Measurements from ENCODE around the gene UNC5A. TPM values are rescaled to one million over a fixed set of nuclear protein-coding genes. Genes with fewer than 3 reads are reported as not detected.

UNC5A gene
- total and polyA plus RNA-seq, 2 of the 8 experiments (the other 6 are each of a cell fraction or from before 2014, with no cell fraction given): 4.0 to 7.6 TPM

DNA sequence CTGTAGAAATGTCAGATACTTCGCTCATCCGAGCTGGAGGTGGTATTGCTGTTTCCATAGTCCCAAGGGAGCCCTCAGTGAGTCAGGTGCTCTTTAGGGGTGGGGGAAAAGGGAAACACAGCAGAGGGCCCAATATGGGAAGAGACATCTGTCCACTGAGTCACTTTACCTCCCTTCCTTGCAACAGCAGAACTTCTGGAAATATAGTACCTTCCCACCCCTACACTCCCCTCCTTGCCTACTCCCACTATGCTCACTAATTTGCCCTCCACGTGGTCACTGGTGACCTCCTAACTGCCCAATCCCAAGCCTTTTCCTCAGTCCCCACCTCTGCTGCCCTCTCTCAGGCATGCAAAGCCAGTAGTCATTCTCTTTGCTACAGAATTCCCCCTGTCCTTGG lies 86.9 kb downstream of the UNC5A start:
- H3K36me3 ChIP-seq (ENCODE audit: control insufficient read depth in 2 of 4, insufficient read depth in 4 of 4, low read length in 3 of 4): no peaks in the 10 kb centered on the region
- DNase-seq (ENCODE audit: low read depth in 1 of 2, low spot score in 2 of 2) (no peak), FAIRE-seq (no peak)
- H3K23ac ChIP-seq (ENCODE audit: insufficient read length): no peak overlapping the region
- H3K79me2 ChIP-seq (ENCODE audit: control insufficient read depth in 1 of 2, insufficient read depth in 2 of 2, low read length in 2 of 2): no peaks in the 10 kb centered on the region
- H4K8ac ChIP-seq (ENCODE audit: extremely low read depth, insufficient read depth, low read length): no peak overlapping the region
- no peak overlapping the region for H3K27ac ChIP-seq (ENCODE audit: low read depth, low read length)
- H3K4me1 ChIP-seq (replicated peaks in 1 of 4; ENCODE audit: control insufficient read depth in 3 of 4, insufficient read depth in 4 of 4, low read length in 3 of 4): peaks cover 0 to 6% (median 3%) of the 10 kb centered on the region in 4 experiments; a peak in 5 of 7 replicates
- no peak overlapping the region for H2BK120ac ChIP-seq (replicated peaks; ENCODE audit: low read depth, low read length)
- H2BK5ac ChIP-seq (ENCODE audit: low read depth, low read length): no peak overlapping the region
- no peak overlapping the region for H3K9ac ChIP-seq (replicated peaks in 1 of 4; ENCODE audit: extremely low read depth in 1 of 4, low read depth in 3 of 4, low read length in 3 of 4)
- ChIA-PET POLR2A (ENCODE audit: partially characterized antibody) (interaction anchor here (1.2 kb wide), 2 partner anchors 19 to 237 kb away, joined by 3 read pairs; no protein-coding TSS in a partner anchor), CTCF (ENCODE audit: partially characterized antibody) (interaction anchor here (1.1 to 4.3 kb wide), 10 partner anchors 11 to 239 kb away, joined by 3 to 21 read pairs (median 4); no protein-coding TSS in a partner anchor)
- H2BK20ac ChIP-seq (ENCODE audit: low read length): no peak overlapping the region
- no peak overlapping the region for H3K4ac ChIP-seq (replicated peaks; ENCODE audit: insufficient read length, low read depth, low read length)
- H4K20me1 ChIP-seq (replicated peaks in 1 of 2; ENCODE audit: control insufficient read depth in 1 of 2, insufficient read depth in 2 of 2, low read length in 2 of 2): no peaks in the 10 kb centered on the region
- no peaks in the 10 kb centered on the region for H3K23me2 ChIP-seq (ENCODE audit: low read depth, low read length)
- no peaks in the 10 kb centered on the region for H3K9me3 ChIP-seq (ENCODE audit: insufficient read depth in 2 of 2, low read depth in 1 of 2, low read length in 1 of 2)
- H4K5ac ChIP-seq (ENCODE audit: insufficient read length, low read depth, low read length): no peak overlapping the region
- H2AK5ac ChIP-seq (ENCODE audit: low read depth, low read length): no peak overlapping the region
- H3K27me3 ChIP-seq (replicated peaks in 1 of 4; ENCODE audit: control insufficient read depth in 3 of 4, extremely low read depth in 1 of 4, insufficient read depth in 3 of 4, low read length in 3 of 4): no peaks in the 10 kb centered on the region
- H3K4me2 ChIP-seq (ENCODE audit: insufficient read depth in 1 of 2, low read depth in 2 of 2, low read length in 2 of 2): no peak overlapping the region
- H2BK12ac ChIP-seq (ENCODE audit: low read depth, low read length): no peak overlapping the region
- H3K4me3 ChIP-seq (ENCODE audit: extremely low read depth in 1 of 4, insufficient read depth in 2 of 4, low read depth in 3 of 4, low read length in 4 of 4): no peak overlapping the region
- H2AFZ ChIP-seq (ENCODE audit: low read length): no peak overlapping the region
- H3K18ac ChIP-seq (ENCODE audit: extremely low read depth, low read length): no peak overlapping the region
- H3K56ac ChIP-seq (replicated peaks; ENCODE audit: insufficient read length, low read depth, low read length): no peak overlapping the region
- H2BK15ac ChIP-seq (ENCODE audit: low read length): no peak overlapping the region; the same call in 1 of the 2 replicates
- H3K79me1 ChIP-seq (ENCODE audit: low read depth, low read length): no peaks in the 10 kb centered on the region
- H4K91ac ChIP-seq (replicated peaks; ENCODE audit: insufficient read length, low read length): no peak overlapping the region
- no peak overlapping the region for H3K14ac ChIP-seq (ENCODE audit: insufficient read length)
- 78% methylated on average over 3 of the region's 3 CpGs; no CpG with 5 or more reads in 1 of the 2 experiments for WGBS, 2 experiments (ENCODE audit: extremely low coverage in 1 of 2, insufficient coverage in 1 of 2, insufficient read length in 1 of 2, insufficient replicate concordance in 2 of 2, low coverage in 1 of 2, low lambda C conversion rate in 2 of 2, missing lambda C conversion rate in 1 of 2)
- TF ChIP-seq TAF1 (IDR thresholded peaks at IDR 0.05; ENCODE audit: low read depth, low read length) (no peak), EGR1 (IDR thresholded peaks at IDR 0.05; ENCODE audit: borderline replicate concordance, low read depth, low read length) (no peak), ZNF274 (IDR thresholded peaks at IDR 0.05; ENCODE audit: borderline replicate concordance, extremely low read depth, low read length) (no peak), CEBPB (IDR thresholded peaks at IDR 0.05; ENCODE audit: low read depth, low read length) (no peak), YY1 (IDR thresholded peaks at IDR 0.05; ENCODE audit: low read depth, low read length) (no peak), SP2 (IDR thresholded peaks at IDR 0.05; ENCODE audit: low read length) (no peak), SUZ12 (IDR thresholded peaks at IDR 0.05; ENCODE audit: low read length) (no peak), MAFK (IDR thresholded peaks at IDR 0.05; ENCODE audit: low read depth, low read length) (no peak), GTF2F1 (IDR thresholded peaks at IDR 0.05; ENCODE audit: borderline replicate concordance, low read depth, low read length) (no peak), BACH1 (IDR thresholded peaks at IDR 0.05; ENCODE audit: low read length) (no peak), SIRT6 (IDR thresholded peaks at IDR 0.05; ENCODE audit: low read length) (no peak), CTBP2 (IDR thresholded peaks at IDR 0.05; ENCODE audit: borderline replicate concordance, insufficient read depth, insufficient read length, low read length) (no peak), POLR2AphosphoS5 (IDR thresholded peaks at IDR 0.05; ENCODE audit: low read depth, low read length) (no peak), SAP30 (IDR thresholded peaks at IDR 0.05; ENCODE audit: insufficient read depth, insufficient replicate concordance, low read length) (no peak), RFX5 (IDR thresholded peaks at IDR 0.05; ENCODE audit: borderline replicate concordance, low read depth, low read length) (no peak), BRCA1 (IDR thresholded peaks at IDR 0.05; ENCODE audit: low read depth, low read length) (no peak)

Data from H1 (cell line).